ENCODE results near the gene UBAP1L.

UBAP1L gene

DNA sequence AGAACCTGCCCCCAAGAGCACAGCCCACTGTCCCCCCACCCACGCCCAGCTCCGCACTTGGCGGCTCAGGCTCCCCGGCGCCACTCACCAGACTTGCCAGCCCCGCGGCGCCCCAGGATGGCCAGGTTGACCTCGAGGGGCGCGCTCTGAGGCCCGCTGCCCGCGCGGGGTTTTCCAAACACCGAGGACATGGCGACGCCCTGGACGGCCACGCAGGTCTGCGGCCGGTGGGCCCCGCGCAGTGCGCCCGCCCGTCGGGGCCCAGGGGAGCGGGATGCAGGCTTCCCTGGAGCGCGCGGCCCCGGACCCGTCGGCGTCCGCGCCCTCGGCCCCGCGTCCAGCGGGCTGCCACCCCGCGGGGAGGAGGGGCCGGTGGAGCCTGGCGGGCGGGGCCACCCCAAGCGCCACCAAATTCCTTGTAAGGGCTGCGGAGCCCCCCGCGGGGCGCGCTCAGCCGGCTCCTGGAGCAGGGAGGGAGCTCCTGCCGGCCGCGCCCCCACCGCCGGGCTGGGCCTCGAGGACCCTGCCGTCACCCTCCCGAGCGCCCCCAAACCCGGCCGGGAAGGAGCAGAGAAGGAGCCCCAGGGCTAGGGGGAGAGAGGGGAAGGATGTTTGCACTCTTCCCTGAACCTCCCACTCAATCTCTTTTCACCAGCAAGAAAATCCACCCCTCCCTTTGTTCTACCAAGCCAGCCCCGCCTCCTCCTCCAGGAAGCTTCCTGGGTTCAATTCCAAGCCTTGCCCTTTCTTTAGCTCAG is 47.2 kb downstream of the UBAP1L start, which contains the start of gene RASL12:
Gene RASL12 (minus strand): TSS at position 347 of the 758 bp plus-strand sequence. CDS start 156 bp downstream, at position 191.
- TF ChIP-seq TAF1 (IDR thresholded peaks at IDR 0.05; ENCODE audit: low read depth) (no peak), TEAD4 (IDR thresholded peaks at IDR 0.05) (peak; percentile 17; the same call in 1 of the 2 replicates), EGR1 (IDR thresholded peaks at IDR 0.05) (no peak), TCF12 (IDR thresholded peaks at IDR 0.05; ENCODE audit: low read depth) (no peak), CEBPB (IDR thresholded peaks at IDR 0.05) (no peak), ZBTB7A (IDR thresholded peaks at IDR 0.05; ENCODE audit: low read depth) (peak; percentile 28; the same call in 1 of the 2 replicates)
- TF ChIP-seq, protein P1, sequence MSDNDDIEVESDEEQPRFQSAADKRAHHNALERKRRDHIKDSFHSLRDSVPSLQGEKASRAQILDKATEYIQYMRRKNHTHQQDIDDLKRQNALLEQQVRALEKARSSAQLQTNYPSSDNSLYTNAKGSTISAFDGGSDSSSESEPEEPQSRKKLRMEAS (IDR thresholded peaks at IDR 0.05) = peak; percentile 28; the same call in 1 of the 2 replicates

DNA sequence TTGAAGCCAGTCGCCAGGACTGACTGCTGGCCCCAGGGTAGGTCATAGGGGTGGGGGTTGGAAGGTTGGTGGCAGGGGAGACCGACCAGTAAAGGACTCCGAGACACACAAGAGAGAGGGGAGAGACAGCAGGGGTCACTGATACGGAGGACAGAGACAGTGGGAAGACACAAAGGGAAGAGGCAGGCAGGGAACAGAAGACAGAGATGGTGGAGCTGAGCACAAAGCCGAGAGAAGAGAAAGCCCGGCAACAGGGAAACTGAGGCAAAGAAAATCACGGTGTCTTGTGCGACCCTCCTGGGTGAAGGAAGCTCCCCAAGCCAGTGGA is 47.7 kb downstream of the UBAP1L start:
- no peak for TF ChIP-seq EGR1 (IDR thresholded peaks at IDR 0.05)

DNA sequence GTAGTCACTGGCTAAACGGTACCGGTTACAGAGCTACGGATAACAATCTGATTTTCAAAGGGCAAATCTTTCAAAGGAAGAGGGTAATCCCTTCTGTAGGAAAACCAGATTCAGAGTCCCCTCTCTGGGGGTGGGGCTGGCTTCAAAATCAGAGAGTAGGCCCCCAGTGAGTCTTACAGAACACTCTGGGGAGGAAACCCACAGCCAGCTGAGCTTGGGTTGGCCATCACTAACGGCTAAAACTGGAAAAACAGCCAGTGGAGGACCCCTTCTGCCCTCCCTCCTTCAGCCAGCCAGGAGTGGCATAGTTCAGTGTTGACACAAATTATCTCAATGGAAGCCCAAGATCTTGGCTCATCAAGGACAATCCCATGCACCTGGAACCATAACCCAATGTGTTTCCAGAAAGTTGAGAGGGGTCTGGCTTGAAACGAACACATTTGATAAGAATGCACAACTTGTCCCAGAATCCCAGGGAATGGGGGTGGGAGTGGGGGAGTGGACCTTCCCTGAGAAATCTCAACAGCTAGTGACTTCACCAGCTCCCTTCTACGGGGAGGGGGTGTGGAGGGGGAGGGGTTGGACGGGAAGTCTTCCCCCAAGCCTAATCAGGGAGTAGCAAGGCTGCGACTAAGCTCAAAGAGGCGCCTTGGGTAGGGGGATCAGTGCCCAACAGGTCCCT is 48.2 kb downstream of the UBAP1L start:
- TF ChIP-seq CEBPB (IDR thresholded peaks at IDR 0.05) = no peak
- TF ChIP-seq, protein P1 (IDR thresholded peaks at IDR 0.05) = no peak
- TF ChIP-seq CREB1 (IDR thresholded peaks at IDR 0.05; ENCODE audit: low read depth) = no peak
- no peak for TF ChIP-seq FOXM1 (IDR thresholded peaks at IDR 0.05; ENCODE audit: borderline replicate concordance, low read depth)
- no peak for TF ChIP-seq NFIC (IDR thresholded peaks at IDR 0.05)
- no peak for TF ChIP-seq EGR1 (IDR thresholded peaks at IDR 0.05)
- TF ChIP-seq EP300 (IDR thresholded peaks at IDR 0.05; ENCODE audit: borderline replicate concordance) = no peak
- TF ChIP-seq TEAD4 (IDR thresholded peaks at IDR 0.05) = no peak
- TF ChIP-seq TAF1 (IDR thresholded peaks at IDR 0.05; ENCODE audit: low read depth) = no peak
- TF ChIP-seq ZBTB7A (IDR thresholded peaks at IDR 0.05; ENCODE audit: low read depth) = no peak

DNA sequence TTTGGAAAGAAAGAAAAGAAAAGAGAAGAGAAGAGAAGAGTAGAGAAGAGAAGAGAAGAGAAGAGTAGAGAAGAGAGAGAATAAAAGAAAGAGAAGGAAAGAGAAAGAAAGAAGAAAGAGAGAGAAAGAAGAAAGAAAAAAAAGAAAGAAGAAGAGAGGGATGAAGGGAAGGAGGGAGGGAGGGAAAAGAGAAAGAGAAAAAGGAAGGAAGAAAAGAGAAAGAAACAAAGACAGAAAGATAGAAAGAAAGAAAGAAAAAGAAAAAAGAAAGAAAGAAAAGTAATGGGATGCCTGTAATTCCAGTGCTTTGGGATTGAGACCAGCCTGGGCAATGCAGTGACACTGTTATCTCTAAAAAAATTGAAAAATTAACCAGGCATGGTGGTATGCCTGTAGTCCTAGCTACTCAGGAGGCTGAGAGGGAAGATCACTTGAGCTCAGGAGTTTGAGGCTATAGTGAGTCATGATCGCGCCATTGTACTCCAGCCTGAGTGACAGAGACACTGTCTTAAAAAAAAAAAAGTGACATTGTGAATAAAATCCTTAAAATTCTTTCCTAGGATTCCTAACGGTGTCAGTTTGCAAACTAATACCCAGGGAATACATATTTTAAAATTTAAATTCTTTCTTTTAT is 48.9 kb downstream of the UBAP1L start:
- TF ChIP-seq FOXM1 (IDR thresholded peaks at IDR 0.05; ENCODE audit: borderline replicate concordance, low read depth) = no peak
- TF ChIP-seq YY1 (IDR thresholded peaks at IDR 0.05; ENCODE audit: low read depth) = no peak
- TF ChIP-seq, protein P1 (IDR thresholded peaks at IDR 0.05) = no peak
- no peak for TF ChIP-seq NFIC (IDR thresholded peaks at IDR 0.05)
- TF ChIP-seq TAF1 (IDR thresholded peaks at IDR 0.05; ENCODE audit: low read depth) = no peak

DNA sequence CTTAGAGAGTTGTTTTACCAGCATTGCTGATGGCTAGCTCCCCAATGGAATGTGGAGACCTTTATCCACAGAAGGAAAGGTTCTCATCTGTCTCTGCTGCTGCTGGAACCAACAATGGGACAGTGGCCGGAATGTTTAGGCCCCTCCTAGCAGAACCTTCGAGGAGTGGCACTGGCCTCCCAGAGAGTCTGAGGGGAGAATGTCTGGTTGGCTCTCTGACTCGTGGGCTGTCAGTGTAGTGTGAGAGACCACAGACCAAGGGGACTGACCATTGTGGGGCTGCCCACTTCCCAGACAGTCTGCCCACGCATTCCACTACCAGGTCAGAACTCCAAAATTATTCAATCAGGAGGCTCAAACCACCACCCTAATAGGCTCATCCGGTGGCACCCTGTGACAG is 52.3 kb downstream of the UBAP1L start:
- TF ChIP-seq, protein P2, sequence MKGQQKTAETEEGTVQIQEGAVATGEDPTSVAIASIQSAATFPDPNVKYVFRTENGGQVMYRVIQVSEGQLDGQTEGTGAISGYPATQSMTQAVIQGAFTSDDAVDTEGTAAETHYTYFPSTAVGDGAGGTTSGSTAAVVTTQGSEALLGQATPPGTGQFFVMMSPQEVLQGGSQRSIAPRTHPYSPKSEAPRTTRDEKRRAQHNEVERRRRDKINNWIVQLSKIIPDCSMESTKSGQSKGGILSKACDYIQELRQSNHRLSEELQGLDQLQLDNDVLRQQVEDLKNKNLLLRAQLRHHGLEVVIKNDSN (IDR thresholded peaks at IDR 0.05) = no peak
- TF ChIP-seq, protein P3, sequence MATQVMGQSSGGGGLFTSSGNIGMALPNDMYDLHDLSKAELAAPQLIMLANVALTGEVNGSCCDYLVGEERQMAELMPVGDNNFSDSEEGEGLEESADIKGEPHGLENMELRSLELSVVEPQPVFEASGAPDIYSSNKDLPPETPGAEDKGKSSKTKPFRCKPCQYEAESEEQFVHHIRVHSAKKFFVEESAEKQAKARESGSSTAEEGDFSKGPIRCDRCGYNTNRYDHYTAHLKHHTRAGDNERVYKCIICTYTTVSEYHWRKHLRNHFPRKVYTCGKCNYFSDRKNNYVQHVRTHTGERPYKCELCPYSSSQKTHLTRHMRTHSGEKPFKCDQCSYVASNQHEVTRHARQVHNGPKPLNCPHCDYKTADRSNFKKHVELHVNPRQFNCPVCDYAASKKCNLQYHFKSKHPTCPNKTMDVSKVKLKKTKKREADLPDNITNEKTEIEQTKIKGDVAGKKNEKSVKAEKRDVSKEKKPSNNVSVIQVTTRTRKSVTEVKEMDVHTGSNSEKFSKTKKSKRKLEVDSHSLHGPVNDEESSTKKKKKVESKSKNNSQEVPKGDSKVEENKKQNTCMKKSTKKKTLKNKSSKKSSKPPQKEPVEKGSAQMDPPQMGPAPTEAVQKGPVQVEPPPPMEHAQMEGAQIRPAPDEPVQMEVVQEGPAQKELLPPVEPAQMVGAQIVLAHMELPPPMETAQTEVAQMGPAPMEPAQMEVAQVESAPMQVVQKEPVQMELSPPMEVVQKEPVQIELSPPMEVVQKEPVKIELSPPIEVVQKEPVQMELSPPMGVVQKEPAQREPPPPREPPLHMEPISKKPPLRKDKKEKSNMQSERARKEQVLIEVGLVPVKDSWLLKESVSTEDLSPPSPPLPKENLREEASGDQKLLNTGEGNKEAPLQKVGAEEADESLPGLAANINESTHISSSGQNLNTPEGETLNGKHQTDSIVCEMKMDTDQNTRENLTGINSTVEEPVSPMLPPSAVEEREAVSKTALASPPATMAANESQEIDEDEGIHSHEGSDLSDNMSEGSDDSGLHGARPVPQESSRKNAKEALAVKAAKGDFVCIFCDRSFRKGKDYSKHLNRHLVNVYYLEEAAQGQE (IDR thresholded peaks at IDR 0.05; ENCODE audit: low read depth) = no peak

DNA sequence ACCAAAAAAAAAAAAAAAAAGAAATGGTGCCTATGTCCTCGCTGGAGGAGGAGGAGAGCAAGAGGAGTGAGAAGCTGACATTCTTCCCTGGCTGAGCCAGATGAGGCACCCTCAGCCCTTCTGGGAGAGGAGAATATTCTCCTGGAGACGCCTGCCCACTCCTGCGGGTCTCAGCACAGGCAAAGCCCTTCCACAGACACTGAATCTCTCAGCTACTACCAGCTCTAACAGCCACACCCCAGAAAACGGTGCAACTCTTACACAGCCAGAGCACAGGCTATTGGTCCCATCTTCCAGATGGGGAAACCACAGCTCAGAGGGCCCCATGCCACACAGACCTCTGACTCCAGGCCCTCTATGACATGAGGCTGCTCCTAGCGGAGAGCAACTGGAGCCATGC is 52.9 kb downstream of the UBAP1L start:
- no peak for TF ChIP-seq RAD21 (IDR thresholded peaks at IDR 0.05; ENCODE audit: low read depth)
- TF ChIP-seq FOXM1 (IDR thresholded peaks at IDR 0.05; ENCODE audit: borderline replicate concordance, low read depth) = no peak

DNA sequence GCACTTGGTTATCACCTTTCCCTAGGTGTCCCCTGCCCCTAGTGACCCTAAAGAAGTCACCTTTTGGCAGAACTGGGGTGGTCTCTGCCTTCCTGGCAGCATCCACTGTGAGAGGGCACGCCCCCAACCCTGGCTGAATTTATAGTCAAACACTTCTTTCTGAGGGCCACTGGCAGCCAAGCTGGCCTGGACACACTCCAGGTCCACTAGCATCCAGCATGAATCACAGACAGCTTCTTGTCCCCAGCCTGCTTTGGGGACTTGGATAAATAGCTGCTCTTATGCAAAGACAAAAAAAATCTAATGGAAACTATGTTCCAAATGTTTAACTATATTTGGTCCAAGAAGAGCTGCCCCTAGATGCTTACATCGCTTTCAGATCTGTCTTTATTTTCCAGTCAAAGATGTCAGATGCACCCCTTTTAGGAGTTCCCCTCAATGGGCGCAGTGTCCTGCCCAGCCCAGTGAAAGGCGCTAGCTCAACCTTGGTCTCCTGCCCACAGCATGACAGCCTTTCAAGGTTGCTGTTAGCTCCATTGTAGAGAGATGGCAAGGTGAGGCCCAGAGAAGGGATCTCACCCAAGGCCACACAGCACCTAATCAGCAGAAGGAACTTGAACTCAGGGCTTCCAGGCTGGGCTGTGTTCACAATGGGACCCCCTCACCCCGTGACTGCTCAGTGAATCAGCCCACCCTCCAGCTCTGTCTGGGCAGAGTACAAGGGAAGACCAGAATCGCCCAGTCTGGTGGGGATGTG is 54.2 kb downstream of the UBAP1L start:
- TF ChIP-seq, protein P3 (IDR thresholded peaks at IDR 0.05; ENCODE audit: low read depth) = no peak
- TF ChIP-seq RAD21 (IDR thresholded peaks at IDR 0.05; ENCODE audit: low read depth) = no peak
- TF ChIP-seq CEBPB (IDR thresholded peaks at IDR 0.05) = no peak
- TF ChIP-seq, protein P1 (IDR thresholded peaks at IDR 0.05) = no peak
- no peak for TF ChIP-seq TEAD4 (IDR thresholded peaks at IDR 0.05)
- TF ChIP-seq, protein P2 (IDR thresholded peaks at IDR 0.05) = no peak
